ENCODE data around the gene NTSR2.
A peak's percentile ranks its signal among the peaks of the same experiment; 100 is the strongest.
"Not testable (repeated sequence)": the region's sequence is repeated elsewhere in the genome, so short reads cannot be mapped to it uniquely, and the experiment has no call there.

Gene NTSR2

DNA sequence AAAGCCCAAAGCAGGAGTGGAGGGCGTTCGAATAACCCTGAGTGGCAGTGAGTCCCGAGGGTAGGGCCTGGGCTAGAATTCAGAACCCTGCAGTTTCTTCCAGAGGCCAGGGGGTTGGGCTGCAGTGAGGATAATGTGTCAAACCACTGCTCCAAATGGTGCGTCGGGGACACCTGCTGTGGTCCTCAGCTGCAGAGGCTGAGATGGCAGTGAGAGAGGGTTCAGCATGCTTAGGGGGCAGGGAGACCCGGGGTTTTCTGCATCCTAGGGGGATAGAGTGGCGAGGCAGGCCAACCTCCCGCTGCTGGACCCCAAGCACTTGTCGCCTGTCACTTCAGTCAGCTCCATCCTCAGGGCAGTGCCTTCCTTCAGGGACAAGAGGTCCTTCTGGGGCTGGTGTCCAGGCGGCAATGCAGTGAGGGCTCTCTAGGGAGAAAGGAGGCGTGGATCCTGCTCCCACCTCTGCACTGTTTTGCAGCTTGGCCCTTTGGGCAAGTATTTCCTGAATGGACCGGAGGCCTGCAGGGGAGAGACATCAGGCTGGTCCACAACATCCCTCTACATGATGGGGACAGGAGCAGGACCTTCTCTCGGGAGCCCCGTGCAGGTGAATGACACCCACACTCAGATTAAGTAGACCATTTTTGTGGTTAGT is 8.4 kb upstream of the NTSR2 start:
- no peak for DNase-seq

DNA sequence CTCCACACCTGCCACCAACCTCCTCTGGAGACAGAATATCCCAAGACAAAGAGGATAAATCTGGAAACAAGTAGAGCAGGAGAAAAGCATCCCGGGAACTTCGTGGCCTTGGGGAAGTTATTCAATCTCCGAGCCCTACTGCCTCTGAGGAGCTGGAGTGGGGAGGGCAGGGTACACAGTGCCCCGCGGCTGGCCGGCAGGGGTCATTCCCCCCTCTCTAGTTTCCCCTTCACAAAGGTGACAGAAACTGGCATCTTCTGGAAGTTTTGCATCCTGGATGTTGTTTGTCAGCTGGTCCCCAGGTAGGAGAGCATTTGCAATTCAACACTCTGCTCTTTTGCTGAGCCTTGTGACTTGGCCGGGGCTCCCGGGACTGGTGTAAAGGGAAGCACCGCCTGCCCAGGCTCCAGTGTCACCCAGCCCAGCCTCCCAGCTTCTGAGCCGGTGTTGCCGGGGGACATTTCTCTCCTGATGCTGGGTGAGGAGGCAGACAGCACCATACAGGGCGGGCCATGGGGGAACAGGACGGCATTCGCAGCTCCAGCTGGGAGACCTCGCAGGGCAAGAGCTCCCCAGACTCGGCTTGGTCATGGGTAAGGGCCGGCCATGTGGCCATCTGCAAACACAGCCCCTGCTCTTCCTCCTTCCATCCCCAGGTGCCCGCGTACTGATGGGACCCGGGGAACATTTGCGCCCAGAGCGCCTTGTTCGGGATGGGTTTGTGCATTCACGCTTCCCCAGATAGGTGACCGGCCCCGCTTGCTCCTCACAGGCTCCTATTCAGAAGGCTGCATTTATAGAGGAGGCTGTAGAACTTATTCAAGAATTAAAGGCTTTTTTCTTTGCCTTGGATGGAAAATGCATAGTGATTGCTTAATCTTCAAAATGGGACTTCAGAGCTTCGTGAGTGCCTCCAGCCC is 7.4 kb upstream of the NTSR2 start:
- DNase-seq = peak; percentile 13

DNA sequence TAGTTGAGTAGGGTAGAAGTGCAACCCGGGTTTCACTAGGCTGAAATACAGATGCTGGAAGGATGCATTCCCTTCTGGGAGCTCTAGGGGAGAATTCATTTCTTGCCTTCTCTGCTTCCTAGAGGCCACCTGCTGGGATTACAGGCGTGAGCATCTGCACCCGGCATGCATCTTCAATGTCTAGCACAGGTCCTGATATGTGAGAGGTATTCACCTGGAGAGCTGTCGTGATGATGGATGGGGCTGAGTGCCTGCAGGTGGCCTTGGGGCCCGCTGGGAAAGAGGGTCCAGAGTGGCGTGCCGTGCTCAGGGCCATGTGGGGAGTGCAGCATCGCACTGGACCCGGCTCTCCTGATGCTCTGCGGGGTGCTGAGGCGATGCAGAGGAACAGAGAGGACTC is 6.6 kb upstream of the NTSR2 start:
- peak; percentile 59 for DNase-seq

DNA sequence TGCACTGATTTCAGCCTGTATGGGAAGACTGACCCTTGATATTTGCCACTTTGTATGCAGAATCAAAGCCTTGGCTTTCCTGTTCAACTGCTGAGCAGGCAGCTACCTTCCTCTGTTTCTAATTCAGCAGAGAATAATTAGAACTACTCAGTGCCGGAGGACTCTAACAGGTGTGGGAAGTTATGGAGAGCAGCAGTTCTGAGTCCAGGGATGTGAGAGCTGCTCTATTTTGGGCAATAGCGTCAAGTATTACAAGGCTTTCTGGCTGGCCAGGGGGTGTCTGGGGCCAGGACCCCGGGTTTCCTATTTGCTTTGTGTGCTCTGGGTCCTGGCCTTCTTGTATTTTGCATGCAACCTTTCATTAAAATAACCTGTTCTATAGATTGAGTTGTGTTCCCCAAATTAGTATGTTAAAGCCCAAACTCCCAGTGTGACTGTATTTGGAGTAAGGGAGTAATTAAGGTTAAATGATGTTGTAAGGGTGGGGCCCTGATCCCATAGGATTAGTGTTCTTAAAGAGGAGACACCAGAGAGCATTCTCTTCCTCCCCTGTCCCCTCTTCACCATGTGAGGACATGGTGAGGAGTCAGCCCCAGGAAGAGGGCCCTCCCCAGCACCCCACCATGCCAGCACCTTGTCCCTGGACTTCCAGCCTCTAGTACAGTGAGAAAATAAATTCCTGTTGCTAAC is 5.6 kb upstream of the NTSR2 start:
- no peak for DNase-seq

DNA sequence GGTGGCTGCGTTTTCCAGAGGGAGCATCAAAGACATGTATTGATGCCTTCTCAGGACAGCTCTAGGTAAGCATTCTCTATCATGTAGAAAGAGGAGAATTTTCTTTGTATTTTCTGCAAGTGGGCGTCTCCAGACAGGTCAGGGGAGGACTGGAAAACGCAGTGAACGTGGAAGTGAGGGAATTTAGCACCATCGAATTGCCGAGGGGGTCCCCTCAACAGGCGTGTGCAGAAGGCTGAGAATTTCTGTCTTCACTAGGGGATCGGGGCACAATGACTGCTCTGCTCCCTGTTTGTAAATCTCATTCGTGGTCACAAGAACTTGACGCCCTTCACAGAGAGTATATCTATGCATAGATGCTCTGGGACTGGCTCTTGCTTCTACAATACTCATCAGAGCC is 5.0 kb upstream of the NTSR2 start:
- no peak for DNase-seq

DNA sequence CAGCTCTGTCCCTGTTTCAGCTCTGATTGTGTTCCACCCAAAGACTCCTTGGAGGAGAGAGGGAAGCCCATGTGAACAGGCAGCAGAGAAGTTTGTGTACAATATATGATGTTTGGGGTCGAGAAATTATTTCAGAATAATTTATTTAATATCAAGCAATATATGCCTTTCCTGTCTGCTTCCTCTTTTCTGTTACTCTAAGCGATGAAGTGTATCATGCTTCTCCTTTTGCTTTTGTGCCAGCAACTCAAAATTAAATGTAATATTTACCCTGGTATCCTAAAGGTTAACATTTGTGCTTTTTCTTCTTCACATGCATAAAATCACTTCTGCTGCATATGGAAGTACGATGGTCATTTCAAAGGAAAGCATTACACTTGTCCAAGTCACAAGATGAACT is 2.4 kb upstream of the NTSR2 start:
- no peak for DNase-seq

DNA sequence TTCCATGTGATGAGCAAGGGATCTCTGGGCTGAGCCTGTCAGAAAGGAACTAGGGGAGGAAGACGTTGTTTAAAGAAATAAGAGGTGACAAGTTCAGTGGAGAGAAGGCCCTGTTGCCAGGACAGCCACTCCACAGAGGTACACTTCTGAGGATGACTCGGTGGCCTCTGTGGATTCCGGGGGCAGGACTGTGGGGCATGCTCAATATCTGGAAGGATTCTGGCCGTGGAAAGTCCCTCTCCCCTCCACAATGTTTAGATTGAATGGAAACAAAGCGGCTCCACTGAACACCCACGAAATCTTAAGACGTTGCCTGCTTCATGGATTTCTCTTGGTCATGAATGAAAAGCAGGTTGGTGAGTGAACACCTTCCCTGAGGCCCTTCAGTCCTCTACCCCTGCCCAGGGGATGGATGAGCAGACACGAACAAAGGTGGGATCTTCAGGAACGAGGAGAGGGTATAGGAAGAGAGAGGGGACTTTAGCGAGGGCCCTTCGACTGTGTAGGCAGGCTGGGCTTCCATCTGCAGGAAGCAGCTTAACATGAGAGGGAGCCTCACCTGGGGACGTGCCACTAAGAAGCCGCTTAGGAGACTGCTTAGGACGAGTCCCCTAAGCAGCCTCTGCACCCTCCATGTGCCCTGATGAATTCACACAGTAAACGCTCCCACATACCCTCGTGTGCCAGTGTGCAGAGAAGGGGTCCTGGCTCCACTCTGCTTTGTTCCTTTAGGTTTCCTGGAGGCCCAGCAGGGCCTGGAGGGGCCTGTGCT is 1.9 kb downstream of the NTSR2 start:
- no peak for DNase-seq

DNA sequence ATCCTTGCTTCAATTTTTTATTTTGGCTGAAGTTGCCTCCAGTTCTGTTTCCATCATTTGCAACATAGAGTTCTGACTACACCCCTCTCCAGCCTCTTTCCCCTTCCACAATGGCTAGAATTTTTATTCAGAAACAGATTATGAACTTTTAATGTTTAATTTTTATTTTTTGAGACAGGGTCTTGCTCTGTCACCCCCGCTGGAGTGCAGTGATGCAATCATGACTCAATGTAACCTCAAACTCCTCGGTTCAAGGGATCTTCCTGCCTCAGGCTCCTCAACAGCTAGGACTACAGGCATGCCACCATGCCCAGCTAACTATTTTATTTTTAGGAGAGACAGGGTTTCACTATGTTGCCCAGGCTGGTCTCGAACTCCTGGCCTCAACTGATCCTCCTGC is 2.8 kb downstream of the NTSR2 start:
- no peak for DNase-seq

DNA sequence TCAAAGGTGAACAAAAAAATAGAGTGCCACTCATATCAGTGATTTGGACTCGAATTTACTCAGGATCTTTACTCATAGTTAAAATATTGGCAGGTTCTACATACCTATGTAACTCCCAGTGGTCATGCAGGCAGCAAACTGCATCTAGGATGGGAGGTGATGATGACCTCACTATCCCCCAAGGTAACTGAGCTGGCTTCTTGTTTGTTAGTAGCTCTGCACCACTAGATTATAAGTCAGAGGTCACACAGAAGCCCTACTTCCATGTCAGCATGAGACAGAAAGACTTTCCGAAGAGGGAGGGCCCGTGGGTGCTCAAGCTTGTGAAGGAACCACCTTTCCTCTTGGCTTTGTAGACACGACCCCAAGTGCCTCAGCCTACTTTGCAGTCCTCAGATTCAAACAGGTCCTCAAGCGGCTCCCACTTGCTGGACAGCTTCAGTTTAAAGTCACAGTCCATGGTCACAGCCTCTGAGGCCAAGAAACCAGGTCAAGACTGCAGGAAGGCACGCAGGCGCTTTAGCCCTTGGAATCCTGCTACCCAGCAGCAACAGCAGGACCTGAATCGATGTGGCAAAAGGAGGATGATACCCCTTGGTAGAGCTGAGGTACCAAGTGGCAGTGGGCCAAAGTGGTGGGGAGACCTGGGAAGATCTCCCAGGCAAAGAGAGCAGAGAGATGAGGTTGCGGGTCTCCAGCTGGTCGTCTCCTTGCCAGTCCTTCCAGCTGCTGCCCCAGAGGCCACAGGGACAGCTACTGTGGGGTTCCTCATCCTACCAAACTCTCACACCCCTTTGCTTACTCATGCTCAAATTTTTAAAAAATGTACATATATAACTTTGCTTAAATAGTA is 4.3 kb downstream of the NTSR2 start:
- no peak for DNase-seq

DNA sequence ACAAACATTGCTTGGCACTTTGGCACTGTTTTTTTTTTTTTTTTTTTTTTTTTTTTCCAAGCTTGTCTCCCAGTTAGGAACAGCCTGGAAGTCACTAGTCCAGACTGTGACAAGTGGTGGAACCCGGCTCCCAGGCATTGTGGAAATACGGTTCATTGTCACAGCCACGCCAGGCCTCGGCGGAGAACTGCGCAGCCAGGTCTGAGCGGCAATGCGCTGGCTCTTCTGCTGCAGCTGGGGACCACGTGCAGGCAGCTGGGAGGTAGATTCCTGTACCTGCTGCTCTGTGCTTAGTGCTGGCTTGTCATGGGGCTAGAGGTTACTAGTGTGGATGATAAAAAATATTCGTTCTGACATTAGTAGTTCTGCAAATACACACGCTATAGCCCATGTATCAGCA is 5.0 kb downstream of the NTSR2 start:
- no peak for DNase-seq

DNA sequence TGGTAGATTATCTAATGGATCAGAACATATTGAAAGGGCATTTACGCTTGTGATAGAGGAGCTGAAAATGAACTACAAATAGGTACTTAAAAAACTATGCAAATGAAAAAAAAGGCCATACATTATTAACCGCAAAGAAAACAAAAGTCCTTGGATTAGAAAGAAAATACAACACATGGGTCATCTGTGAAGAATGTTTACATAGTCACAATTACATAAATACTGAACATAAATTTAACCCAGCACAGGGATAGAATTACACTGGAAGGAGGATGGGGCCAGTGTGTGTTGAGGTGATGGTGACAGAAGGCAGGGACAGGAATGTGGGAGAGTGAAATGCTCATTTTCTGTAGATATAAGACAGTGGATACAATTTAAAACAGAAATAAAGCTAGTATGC is 6.6 kb downstream of the NTSR2 start:
- no peak for DNase-seq

DNA sequence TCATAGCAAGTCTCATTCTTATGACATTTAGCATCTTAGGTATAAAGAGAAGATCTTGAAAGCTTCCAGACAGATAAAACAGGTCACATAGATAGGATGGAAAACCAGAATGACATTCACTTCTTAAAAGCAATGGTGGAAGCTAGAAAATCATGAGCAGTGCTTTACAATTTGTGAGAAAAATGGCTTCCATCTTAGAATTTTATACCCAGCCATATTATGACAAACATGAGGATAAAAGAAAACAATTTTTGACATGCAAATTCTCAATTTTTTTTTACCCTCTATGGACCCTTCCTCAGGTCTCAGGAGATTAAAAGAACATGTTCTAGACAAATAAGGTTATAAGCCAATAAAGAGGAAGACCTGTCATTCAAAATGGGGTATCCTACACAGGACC is 7.1 kb downstream of the NTSR2 start:
- no peak for DNase-seq

DNA sequence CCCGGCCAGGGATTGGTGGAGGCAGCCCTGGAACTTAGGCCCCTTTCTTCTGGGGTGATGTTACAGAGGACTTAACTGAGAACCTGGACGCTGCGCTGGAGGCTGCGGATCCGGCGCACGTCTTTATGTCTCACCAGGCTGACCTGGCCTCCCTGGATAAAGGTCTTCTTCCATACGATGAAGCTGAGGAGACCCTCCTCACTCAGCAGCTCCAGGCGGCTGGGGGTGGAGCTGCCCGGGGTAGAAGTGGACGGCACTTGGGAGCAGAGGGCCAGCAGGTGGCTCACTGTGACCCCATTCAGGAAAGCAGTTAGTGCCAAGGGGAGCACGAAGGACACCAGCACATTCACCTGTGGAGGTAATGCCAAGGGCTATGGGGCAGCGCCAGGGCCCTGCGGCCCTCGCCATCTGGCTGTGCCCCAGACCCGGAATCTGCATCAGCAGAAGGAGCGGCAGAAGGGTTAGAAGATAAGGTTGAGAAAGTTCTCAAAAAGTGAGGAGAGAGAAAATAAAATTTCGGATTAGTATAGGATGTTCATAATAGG is 8.0 kb downstream of the NTSR2 start:
- DNase-seq = no peak

DNA sequence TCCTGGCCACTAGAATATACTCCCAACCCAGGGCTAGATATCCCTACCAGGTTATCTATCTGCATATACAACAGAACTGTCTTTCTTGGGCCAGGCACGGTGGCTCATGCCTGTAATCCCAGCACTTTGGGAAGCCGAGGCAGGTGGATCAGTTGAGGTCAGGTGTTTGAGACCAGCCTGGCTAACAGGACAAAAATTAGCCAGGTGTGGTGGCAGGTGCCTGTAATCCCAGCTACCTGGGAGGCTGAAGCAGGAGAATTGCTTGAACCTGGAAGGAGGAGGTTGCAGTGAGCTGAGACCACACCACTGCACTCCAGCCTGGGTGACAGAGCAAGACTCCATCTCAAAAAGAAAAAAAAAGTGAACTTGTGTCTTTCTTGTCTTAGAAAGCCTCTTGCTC is 9.6 kb downstream of the NTSR2 start:
- not testable (repeated sequence) for DNase-seq

DNA sequence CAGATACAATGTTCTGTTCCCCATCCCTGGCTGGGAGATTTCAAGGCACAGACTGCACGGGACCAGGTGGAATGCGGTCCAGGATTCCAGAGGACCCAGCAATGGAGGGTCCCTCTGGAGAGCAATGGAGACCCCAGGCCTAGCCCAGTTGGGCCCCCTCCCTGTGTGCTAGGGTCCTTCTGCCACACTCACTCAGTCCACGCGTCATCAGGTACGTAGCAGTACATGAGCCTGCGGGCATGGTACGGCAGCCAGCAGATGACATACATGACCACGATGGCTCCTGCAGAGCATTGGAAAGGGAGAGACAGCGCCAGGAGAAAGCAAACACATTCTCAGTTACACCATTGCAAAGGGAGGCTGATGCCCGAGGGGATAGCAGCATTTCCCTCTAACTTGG is 10.1 kb downstream of the NTSR2 start:
- no peak for DNase-seq

DNA sequence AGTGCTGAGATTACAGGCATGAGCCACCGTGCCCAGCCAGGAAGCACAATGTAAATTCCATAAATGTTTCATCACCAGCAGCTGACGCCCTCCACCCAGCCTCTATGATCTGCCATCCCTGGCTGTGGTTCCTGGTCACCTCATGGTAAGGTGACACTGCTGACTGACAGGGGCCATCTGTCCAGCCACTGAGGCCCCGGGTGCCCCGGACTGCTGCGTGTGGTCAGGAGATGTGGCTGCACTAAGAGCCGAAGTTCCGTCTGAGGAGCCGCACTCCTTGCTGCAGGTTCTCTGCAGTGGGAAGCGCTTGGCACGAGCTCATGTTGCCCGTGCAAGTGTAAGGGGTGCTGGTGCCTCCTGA is 10.9 kb downstream of the NTSR2 start:
- DNase-seq = no peak

DNA sequence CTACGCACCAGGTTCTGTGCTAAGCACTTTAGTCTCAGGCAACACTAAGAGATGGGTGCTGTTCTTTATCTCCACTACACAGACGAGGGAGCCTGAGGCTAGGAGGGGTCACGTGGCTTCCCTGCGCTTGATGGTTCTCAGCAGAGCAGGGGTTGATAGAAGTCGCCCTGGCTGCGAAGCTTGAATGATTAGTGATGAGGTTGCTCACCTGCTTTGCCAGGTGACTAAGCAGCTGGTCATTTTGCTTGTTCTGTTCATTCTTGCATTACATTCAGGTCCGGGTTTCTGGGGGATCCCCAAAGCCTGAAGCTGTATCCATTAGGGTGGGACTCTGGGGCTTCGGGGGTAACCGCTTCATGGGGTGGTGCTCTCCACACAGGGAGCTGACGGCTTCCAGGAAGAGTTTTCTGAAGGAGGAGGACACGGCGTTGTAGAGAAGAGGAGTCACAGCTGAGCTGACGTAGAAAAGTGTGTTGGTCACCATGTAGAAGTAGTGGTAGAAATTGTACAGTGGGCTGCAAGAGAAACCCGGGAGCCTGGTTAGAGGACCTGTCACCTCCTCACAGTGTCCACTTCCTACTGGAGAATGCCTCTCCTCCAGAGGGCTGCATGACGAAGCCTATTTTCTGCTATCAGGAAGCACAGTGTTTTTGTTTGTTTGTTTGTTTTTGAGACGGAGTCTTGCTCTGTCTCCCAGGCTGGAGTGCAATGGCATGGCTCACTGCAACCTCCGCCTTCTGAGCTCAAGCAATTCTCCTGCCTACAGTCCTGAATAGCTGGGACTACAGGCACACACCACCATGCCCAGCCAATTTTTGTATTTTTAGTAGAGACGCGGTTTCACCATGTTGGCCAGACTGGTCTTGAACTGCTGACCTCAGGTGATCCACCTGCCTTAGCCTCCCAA is 11.5 kb downstream of the NTSR2 start:
- no peak for DNase-seq

DNA sequence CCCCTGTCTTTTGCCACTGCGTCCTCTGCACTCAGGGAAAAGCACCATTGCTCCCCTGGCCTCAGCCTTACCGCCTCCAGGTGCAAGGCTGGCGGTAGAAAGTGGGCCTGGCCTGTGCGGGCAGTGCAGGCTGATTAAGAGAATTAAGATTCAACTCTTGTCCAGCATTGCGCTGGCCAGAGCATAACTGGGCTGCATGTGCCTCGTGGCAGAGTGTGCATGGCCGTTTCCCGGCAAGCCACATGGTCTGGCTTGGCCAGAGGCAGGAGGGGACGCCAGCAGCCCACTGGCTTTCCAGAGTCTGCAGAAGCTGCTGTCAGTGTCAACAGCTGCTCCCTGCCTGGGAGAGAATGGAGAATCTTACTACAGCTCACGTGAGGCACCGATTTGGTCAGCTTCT is 12.3 kb downstream of the NTSR2 start:
- no peak for DNase-seq

DNA sequence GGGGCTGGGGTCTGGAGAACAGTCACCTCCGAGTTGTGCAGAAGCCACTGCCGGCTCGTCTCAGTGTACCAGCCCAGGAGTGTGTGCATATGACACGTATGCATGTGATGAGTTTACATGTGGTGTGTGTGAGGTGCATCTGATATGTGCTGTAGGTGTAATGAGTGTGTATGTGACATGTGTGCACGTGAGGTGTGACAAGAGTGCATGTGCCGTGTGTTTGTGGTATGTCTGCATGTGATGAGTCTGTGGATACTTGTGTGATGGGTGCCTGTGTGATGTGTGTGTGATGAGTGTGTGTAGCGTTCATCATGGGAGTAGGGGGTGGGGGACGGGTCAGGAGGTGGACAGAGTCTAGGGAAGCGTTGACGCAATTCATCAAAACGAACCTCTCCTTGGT is 12.8 kb downstream of the NTSR2 start:
- DNase-seq = no peak

DNA sequence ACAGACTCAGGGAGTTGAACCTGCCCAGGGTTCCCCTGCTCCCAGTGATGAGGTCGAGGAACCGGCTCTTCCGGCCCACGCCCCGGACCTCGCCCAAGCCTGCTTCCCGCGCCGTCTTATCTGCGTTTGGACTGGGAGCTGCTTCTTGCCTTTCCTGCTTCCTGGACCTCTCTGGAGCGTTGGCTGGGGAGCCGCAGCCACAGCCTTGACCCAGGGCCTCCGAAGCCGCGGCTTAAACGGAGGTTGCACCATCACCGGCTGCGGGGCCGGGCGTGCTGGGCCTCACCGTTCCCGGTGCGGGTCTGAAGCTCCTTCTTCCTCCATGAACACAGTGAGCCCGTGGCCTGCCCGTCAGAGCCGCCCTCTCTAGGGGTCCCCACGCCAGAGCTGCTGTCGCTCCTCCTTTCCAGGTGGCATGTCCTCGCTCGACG is 13.3 kb downstream of the NTSR2 start:
- no peak for DNase-seq

DNA sequence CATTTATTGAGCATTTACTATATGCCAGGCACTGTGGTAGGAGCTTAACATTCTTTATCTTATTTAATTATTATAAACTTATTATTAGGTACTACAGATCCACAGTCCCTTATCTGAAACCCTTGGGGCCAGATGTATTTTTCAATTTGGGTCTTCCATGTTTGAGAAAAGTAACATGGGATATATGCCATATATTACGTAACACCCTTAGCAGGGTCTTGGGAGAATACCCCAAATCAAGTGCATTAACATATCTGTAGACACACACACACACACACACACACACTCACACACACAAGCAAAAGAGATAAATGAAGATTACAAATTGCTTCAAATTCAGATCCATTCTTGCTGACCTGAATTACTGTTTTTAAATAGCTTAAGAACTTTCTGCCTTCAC is 13.7 kb downstream of the NTSR2 start:
- no peak for DNase-seq
